ENCODE measurements around the gene ANKS1B. TPM values are rescaled to one million over a fixed set of nuclear protein-coding genes. Genes with fewer than 3 reads are reported as not detected.

Gene ANKS1B
- total and polyA plus RNA-seq, 10 of the 15 experiments (the other 5 are each of a cell fraction or from before 2014, with no cell fraction given) = 0.16 to 1.3 (median 0.82) TPM; not detected in 7

GRCh38 chr12:98691351-98691750 is 1293.4 kb downstream of the ANKS1B start:
- no peaks in the 10 kb centered on the region for H3K9me3 ChIP-seq (replicated peaks; ENCODE audit: control insufficient read depth, insufficient read depth, low read length)
- H3K36me3 ChIP-seq (ENCODE audit: control insufficient read depth in 2 of 2, insufficient read depth in 2 of 2, low read length in 1 of 2) = peaks cover 0 to 16% of the 10 kb centered on the region in 2 experiments; a peak in 2 of 4 replicates
- ChIA-PET POLR2A (no interaction called here), CTCF (interaction anchor here (1.2 kb wide), 2 partner anchors 8 to 51 kb away, joined by 5 to 7 read pairs; no protein-coding TSS in a partner anchor), RAD21 (ENCODE audit: unreplicated experiment) (no interaction called here), SMC1A (ENCODE audit: uncharacterized antibody, unreplicated experiment) (interaction anchor here (1.0 kb wide), 1 partner anchor 41 kb away, joined by 3 read pairs; no protein-coding TSS in a partner anchor)
- in situ Hi-C loops (cut with MboI) = loop anchor here (10.0 kb wide), 1 partner anchor 303 kb away; no protein-coding TSS in a partner anchor
- no peaks in the 10 kb centered on the region for H3K4me1 ChIP-seq (ENCODE audit: control insufficient read depth, insufficient read depth, low read length)
- no peak overlapping the region for H2AFZ ChIP-seq (ENCODE audit: control insufficient read depth, low read depth, low read length)
- H3K27ac ChIP-seq (ENCODE audit: control insufficient read depth, insufficient read depth) = no peak overlapping the region
- no TSS peak for BruUV-seq (replicated peaks)
- no peaks in the 10 kb centered on the region for H4K20me1 ChIP-seq (ENCODE audit: control insufficient read depth, insufficient read depth)
- H3K79me2 ChIP-seq (ENCODE audit: control insufficient read depth, insufficient read depth, low read length) = no peaks in the 10 kb centered on the region
- no peak overlapping the region for H3K9ac ChIP-seq (ENCODE audit: control insufficient read depth, insufficient read depth, low read length)
- H3K27me3 ChIP-seq (replicated peaks in 1 of 2; ENCODE audit: control insufficient read depth in 2 of 2, insufficient read depth in 2 of 2, low read length in 1 of 2) = no peaks in the 10 kb centered on the region
- no peak for DNase-seq (ENCODE audit: low read depth, low spot score)
- ATAC-seq = no peak
- no peak for FAIRE-seq
- no peak overlapping the region for H3K4me2 ChIP-seq (ENCODE audit: control insufficient read depth, insufficient read depth)
- no peak overlapping the region for H3K4me3 ChIP-seq
- no peak for TF ChIP-seq IRF3 (IDR thresholded peaks at IDR 0.05)
- TF ChIP-seq ZNF217 (IDR thresholded peaks at IDR 0.05) = no peak
- TF ChIP-seq ZBED1 (IDR thresholded peaks at IDR 0.05; ENCODE audit: borderline replicate concordance) = no peak
- TF ChIP-seq CBFB (IDR thresholded peaks at IDR 0.05; ENCODE audit: low read depth) = no peak
- TF ChIP-seq YY1 (IDR thresholded peaks at IDR 0.05; ENCODE audit: low read depth, low read length) = no peak
- no peak for TF ChIP-seq TCF3 (IDR thresholded peaks at IDR 0.05; ENCODE audit: borderline replicate concordance, insufficient read depth, low read depth, low read length)
- TF ChIP-seq TAF1 (IDR thresholded peaks at IDR 0.05; ENCODE audit: borderline replicate concordance, low read depth, low read length) = no peak
- no peak for TF ChIP-seq E2F8 (IDR thresholded peaks at IDR 0.05; ENCODE audit: low read depth, partially characterized antibody)
- TF ChIP-seq TARDBP (IDR thresholded peaks at IDR 0.05; ENCODE audit: borderline replicate concordance) = no peak
- no peak for TF ChIP-seq EZH2 (IDR thresholded peaks at IDR 0.05; ENCODE audit: borderline replicate concordance, control insufficient read depth, low read depth, low read length)
- no peak for TF ChIP-seq BCLAF1 (IDR thresholded peaks at IDR 0.05)
- TF ChIP-seq HDAC6 (IDR thresholded peaks at IDR 0.05; ENCODE audit: unreplicated experiment) = no peak
- no peak for TF ChIP-seq ZNF622 (IDR thresholded peaks at IDR 0.05)
- no peak for TF ChIP-seq USF1 (IDR thresholded peaks at IDR 0.05; ENCODE audit: borderline replicate concordance, extremely low read length, insufficient read depth, low read depth, low read length)
- no peak for TF ChIP-seq FOXK2 (IDR thresholded peaks at IDR 0.05)
- intact Hi-C loops (cut with micrococcal nuclease; ENCODE audit: unreplicated experiment) = no loop called here
